Cardiac fibroblast (primary cell): ENCODE results near the gene RALGDS.

ENCODE experiments used
- DNase-seq, 2 donors: peaks; one replicate each; pipeline versions ENCODE4 v3.0.0 to v3.0.0-alpha.2; 2010; ENCODE audit warnings: low read depth in 2 of 2
- H3K4me3 ChIP-seq, 2 donors: replicated peaks in 1 of 2; 1 replicate in 1 of 2; 2 replicates in 1 of 2; pipeline ENCODE4 v1.5.1; 2011; ENCODE audit warnings: low read depth in 2 of 2, low read length in 2 of 2, mild to moderate bottlenecking in 2 of 2, moderate library complexity in 1 of 2
- TF ChIP-seq, protein P1 (sequence below): IDR thresholded peaks from one replicate; pipeline ENCODE4 v1.5.1; 2011; ENCODE audit warnings: low read depth, mild to moderate bottlenecking, low read length, inconsistent platforms

RALGDS gene

DNA sequence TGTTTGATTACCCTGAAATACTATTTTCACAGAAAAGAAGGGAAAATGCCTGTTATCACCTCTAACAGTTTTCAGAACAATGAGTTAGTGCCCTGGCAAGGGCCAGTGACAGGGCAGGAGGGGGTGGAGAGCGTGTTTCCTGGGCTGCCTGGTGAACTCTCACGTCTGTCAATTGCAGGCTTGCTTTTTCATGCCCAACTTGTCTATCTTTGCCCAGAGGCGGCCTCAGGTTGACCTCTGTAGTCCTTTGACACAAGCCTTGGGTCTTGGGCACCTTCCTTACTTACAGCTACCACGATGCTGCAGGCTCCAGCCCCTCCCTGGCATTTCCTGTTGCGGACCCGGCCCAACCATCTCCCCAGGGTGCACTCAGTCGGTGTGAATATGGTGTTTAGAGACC, 61.4 kb downstream of the RALGDS start:
- DNase-seq, result no peak

DNA sequence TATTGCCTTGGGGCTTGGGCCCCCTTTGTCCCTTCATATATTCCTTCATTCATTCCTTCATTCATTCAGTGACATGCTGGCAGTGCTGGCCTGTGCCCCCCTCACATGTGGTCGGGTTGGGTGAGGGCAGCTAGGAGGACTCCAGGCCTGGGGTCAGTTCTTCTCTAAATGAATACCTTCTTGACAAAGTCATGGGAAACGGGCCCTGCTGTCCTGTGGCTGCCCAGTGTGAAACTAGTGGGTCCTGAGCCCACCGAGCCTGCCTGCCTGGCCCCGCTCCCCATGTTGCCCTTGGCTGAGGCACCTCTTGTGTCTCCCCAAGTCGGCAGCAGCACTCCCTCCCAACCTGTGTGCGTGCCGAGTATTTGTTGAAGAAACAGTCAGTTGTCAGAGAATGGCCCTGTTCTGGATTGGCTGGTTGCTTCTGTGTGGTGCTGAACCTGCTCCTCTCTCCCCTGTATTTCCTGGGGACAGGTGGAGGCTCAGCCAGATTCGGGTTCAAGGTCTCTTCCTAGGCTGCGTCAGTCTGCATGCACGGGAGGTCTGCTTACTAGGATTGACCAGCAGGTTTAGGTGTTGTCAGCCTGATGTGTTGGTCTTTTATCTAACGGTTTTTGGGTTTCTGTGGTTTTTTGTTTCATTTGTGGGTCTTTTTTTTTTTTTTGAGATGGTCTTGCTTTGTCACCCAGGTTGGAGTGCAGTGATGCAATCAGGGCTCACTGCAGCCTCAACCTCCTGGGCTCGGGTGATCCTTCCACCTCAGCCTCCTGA, 62.3 kb downstream of the RALGDS start:
- H3K4me3 ChIP-seq, result no peak overlapping the region
- TF ChIP-seq, protein P1, sequence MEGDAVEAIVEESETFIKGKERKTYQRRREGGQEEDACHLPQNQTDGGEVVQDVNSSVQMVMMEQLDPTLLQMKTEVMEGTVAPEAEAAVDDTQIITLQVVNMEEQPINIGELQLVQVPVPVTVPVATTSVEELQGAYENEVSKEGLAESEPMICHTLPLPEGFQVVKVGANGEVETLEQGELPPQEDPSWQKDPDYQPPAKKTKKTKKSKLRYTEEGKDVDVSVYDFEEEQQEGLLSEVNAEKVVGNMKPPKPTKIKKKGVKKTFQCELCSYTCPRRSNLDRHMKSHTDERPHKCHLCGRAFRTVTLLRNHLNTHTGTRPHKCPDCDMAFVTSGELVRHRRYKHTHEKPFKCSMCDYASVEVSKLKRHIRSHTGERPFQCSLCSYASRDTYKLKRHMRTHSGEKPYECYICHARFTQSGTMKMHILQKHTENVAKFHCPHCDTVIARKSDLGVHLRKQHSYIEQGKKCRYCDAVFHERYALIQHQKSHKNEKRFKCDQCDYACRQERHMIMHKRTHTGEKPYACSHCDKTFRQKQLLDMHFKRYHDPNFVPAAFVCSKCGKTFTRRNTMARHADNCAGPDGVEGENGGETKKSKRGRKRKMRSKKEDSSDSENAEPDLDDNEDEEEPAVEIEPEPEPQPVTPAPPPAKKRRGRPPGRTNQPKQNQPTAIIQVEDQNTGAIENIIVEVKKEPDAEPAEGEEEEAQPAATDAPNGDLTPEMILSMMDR, result no peak
- no peak for DNase-seq

More for the DNA sequence above, 61.4 kb downstream of the RALGDS start:
- no peak overlapping the region for H3K4me3 ChIP-seq
- TF ChIP-seq, protein P1, result no peak

DNA sequence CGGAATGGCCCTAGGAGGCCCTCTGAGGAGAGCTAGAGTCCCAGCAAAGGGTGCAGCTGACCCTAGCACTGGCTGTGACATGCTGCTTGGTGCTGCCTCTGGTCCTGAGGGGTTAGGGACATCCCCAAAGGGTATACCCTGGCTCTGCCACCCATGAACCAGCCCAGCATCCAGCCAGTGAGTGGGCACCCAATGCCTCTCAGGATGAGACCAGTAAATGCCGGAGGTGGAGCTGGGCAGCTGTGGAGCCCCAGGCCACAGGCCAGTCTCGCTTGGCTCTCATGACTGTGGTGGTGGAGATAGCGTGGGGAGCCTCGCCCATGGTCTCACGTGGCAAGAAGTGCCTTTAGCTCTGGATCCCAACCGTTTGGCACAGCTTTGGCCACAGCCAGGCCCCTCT, 63.0 kb downstream of the RALGDS start:
- DNase-seq, result no peak
- H3K4me3 ChIP-seq, result no peak overlapping the region
- TF ChIP-seq, protein P1, result no peak

DNA sequence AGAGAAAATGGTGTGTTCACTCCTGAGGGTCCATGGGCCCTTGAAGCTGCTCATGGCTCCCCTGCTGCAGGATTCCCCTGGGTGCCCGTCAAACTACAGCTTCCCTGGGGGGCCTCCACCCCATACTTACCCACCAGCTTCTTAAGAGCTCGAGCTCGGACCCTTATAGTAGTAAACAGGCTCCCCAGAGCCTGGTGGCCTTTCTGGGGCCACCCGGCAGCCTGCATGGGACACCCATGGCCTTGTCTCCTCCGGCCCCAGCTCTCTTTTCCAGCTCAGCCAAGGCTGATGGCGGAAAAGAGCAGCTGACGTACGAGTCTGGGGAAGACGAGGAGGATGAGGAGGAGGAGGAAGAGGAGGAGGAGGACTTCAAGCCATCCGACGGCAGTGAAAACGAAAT, 63.5 kb downstream of the RALGDS start:
- DNase-seq, result no peak
- H3K4me3 ChIP-seq, result no peak overlapping the region
- TF ChIP-seq, protein P1, result no peak

DNA sequence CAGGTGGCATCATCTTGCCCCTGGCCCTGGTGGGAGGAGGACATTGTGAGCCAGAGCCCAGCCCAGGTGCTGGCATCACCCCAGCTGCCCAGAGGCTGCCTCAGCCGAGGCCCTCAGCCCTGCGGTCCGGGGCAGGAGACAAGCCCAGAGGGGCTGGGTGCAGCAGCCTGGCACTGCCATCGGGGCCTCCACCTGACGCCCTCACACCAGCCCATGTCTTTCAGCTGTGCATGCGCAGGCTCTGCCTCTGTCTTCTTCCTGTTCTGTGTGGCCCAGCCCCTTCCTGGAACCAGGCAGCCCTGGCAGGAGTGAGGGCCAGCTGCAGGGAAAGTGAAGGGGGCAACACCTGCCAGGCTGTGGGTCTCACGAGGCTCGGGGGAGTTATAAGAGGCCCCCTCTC, 64.0 kb downstream of the RALGDS start:
- no peak for DNase-seq
- TF ChIP-seq, protein P1, result no peak
- H3K4me3 ChIP-seq, result no peak overlapping the region

DNA sequence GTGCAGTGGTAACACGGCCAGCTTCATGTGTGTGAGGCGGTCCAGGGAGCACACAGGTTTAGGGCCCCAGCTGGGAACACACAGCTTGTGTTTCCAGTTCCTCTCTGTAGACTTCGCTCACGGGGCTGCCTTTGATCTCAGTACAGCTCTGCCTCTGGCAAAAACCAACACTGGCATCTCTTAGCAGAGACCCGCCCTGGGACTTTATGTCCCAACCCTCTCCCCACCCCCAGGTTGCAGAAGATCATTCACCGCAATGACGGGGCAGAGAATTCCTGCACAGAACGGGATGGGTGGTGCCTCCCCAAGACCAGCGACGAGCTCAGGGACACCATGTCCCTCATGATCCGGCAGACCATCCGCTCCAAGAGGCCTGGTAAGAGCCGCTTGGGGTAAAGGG, 64.5 kb downstream of the RALGDS start:
- DNase-seq, result no peak
- no peak overlapping the region for H3K4me3 ChIP-seq
- TF ChIP-seq, protein P1, result no peak
